Breast epithelium (tissue), 4 donors: ENCODE measurements around the gene CSRP2. TPM values are rescaled to one million over a fixed set of nuclear protein-coding genes. Genes with fewer than 3 reads are reported as not detected.

Experiments used
- DNase-seq, 2 donors: peaks; one replicate each; pipeline ENCODE4 v3.0.0-alpha.2; 2019; ENCODE audit warnings: low spot score in 2 of 2
- H3K27ac ChIP-seq, 2 donors: fragments of 200-600 bp; sonication (generic) in 1 of 2; one replicate each; pipeline ENCODE4 v1.5.1; 2016 to 2019; ENCODE audit warnings: mild to moderate bottlenecking in 1 of 2
- H3K27me3 ChIP-seq, 2 donors: fragments of 200-600 bp; sonication (generic) in 1 of 2; one replicate each; pipeline versions ENCODE4 v1.5.1 to v1.6.0; 2017 to 2019; ENCODE audit warnings: control low read depth in 1 of 2, mild to moderate bottlenecking in 1 of 2
- H3K36me3 ChIP-seq: fragments of 200-600 bp; one replicate; pipeline ENCODE4 v1.5.1; 2019
- H3K4me1 ChIP-seq, 2 donors: fragments of 200-600 bp; sonication (generic); one replicate each; pipeline ENCODE4 v1.5.1; 2016 to 2019; ENCODE audit warnings: control low read depth in 1 of 2
- H3K4me3 ChIP-seq, 3 donors: fragments of 200-600 bp; sonication (generic); 1 replicate in 2 of 3; 2 replicates in 1 of 3; pipeline ENCODE4 v1.5.1; 2016 to 2019; ENCODE audit warnings: mild to moderate bottlenecking in 3 of 3, moderate library complexity in 2 of 3
- H3K9me3 ChIP-seq, 2 donors: fragments of 200-600 bp; sonication (generic) in 1 of 2; one replicate each; pipeline ENCODE4 v1.5.1; 2016 to 2019; ENCODE audit warnings: control low read depth in 1 of 2
- POLR2A ChIP-seq: fragments of 450-650 bp; IDR thresholded peaks from one replicate; pipeline ENCODE4 v1.6.1; 2016; ENCODE audit warnings: antibody characterized with exemption, mild to moderate bottlenecking, moderate library complexity
- POLR2AphosphoS5 ChIP-seq, 3 donors: sonication (generic); formaldehyde crosslinking; IDR thresholded peaks; one replicate each; pipeline ENCODE4 v1.6.1; 2017; ENCODE audit warnings: antibody characterized with exemption in 3 of 3
- intact Hi-C: fragments of 100-400 bp; cut with DNase I; formaldehyde crosslinking; loops from one replicate; pipeline ENCODE4 v1.15.1; 2023; ENCODE audit warnings: low total_unique reads
- total RNA-seq, 3 donors: library from RNA; depleted of rRNA; stranded (reverse); fragments of >200 nt; gene quantifications; one replicate each; pipeline ENCODE4 v1.1.0, GENCODE V29; 2016
- TF ChIP-seq, protein P1 (sequence below), 3 donors: fragments of 450-650 bp; IDR thresholded peaks; one replicate each; pipeline ENCODE4 v1.5.1; 2016 to 2017; ENCODE audit warnings: antibody characterized with exemption in 3 of 3, mild to moderate bottlenecking in 3 of 3, moderate library complexity in 3 of 3

CSRP2 gene
- total RNA-seq, 3 donors from 2014 or later = 23.3 to 89.5 (median 38.3) TPM

DNA sequence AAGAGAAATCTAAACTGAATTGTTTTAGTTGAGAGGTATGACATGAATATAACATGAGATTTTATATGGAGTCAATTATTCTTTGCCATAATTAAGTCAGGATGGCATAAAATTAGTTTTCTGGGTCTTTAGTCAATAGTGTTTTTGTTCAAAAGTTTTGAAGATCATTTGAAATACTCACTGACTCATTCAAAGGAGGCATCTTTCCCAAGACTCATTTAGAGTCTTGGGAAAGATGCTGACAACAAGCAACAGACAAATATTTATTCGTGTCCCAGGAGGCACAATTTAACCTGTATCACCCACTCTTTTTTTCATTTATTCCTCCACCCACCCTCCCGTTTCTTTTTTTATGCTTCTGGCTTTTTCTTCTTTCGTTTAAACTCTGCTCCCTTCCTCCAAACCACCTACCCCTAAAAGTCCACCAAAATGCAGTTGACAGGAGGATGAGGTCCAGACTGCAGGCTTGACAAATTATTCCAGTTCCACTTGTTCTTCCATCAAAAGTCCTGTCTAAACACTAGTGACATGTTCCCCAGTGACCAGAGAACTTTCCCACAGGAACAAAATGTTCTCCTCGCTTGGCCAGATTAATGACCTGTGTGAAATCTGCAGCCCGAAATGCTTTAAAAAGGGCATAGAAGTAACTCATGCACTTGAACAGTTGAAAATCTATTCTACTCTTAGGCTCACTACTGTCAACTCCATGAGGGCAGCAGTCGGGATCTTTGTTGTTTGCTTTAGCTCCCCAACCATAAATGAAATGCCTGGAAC is 43.3 kb upstream of the CSRP2 start:
- peak in 1 of 3 donors; percentile 87 for TF ChIP-seq POLR2AphosphoS5 (IDR thresholded peaks at IDR 0.05)
- TF ChIP-seq, protein P1, sequence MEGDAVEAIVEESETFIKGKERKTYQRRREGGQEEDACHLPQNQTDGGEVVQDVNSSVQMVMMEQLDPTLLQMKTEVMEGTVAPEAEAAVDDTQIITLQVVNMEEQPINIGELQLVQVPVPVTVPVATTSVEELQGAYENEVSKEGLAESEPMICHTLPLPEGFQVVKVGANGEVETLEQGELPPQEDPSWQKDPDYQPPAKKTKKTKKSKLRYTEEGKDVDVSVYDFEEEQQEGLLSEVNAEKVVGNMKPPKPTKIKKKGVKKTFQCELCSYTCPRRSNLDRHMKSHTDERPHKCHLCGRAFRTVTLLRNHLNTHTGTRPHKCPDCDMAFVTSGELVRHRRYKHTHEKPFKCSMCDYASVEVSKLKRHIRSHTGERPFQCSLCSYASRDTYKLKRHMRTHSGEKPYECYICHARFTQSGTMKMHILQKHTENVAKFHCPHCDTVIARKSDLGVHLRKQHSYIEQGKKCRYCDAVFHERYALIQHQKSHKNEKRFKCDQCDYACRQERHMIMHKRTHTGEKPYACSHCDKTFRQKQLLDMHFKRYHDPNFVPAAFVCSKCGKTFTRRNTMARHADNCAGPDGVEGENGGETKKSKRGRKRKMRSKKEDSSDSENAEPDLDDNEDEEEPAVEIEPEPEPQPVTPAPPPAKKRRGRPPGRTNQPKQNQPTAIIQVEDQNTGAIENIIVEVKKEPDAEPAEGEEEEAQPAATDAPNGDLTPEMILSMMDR (IDR thresholded peaks at IDR 0.05) = no peak
- no peaks in the 10 kb centered on the region for H3K27me3 ChIP-seq
- intact Hi-C loops = no loop called here
- no peaks in the 10 kb centered on the region for H3K9me3 ChIP-seq
- no peak for DNase-seq
- H3K4me1 ChIP-seq = no peaks in the 10 kb centered on the region
- no peaks in the 10 kb centered on the region for H3K36me3 ChIP-seq
- peak overlapping the region in 1 of 2 donors; percentile 1 for H3K27ac ChIP-seq
- no peak overlapping the region for H3K4me3 ChIP-seq

DNA sequence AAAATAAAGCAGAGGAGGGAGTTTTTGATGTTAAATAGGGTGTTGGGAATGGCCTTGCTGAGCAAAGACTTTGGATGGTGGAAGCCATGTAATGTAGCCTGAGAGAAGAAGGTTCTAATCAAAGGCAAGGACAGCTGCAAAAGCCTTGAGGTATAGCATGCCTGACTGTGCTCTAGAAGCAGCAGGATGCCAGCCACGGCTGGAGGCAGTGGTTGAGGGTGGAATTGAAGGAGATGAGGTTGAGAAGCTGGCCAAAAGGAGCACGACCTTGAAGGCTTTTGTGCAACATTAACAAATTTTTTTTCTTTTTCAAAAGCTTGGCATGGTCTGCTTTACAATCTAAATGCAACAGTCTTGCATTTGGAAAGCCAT is 42.3 kb upstream of the CSRP2 start:
- intact Hi-C loops = no loop called here
- TF ChIP-seq POLR2A (no peak), POLR2AphosphoS5 (IDR thresholded peaks at IDR 0.05) (no peak)
- TF ChIP-seq, protein P1 (IDR thresholded peaks at IDR 0.05) = no peak
- no peak for DNase-seq
- Histone ChIP-seq H3K4me3 (no peak overlapping the region), H3K4me1 (no peaks in the 10 kb centered on the region), H3K36me3 (no peaks in the 10 kb centered on the region), H3K27ac (no peak overlapping the region), H3K27me3 (no peaks in the 10 kb centered on the region), H3K9me3 (no peaks in the 10 kb centered on the region)

- DNase-seq = no peak
- no peaks in the 10 kb centered on the region for H3K9me3 ChIP-seq
- TF ChIP-seq, protein P1 (IDR thresholded peaks at IDR 0.05) = no peak
- TF ChIP-seq POLR2A (no peak), POLR2AphosphoS5 (IDR thresholded peaks at IDR 0.05) (no peak)
- intact Hi-C loops = no loop called here
- no peak overlapping the region for H3K4me3 ChIP-seq
- no peak overlapping the region for H3K27ac ChIP-seq
- no peaks in the 10 kb centered on the region for H3K4me1 ChIP-seq
- no peaks in the 10 kb centered on the region for H3K36me3 ChIP-seq
- no peaks in the 10 kb centered on the region for H3K27me3 ChIP-seq
These were observed 41.6 kb upstream of the CSRP2 start for GRCh38 chr12:76920172-76921099.

- Histone ChIP-seq H3K4me1 (no peaks in the 10 kb centered on the region), H3K36me3 (no peaks in the 10 kb centered on the region), H3K27ac (no peak overlapping the region), H3K4me3 (no peak overlapping the region), H3K27me3 (no peaks in the 10 kb centered on the region), H3K9me3 (no peaks in the 10 kb centered on the region)
- DNase-seq = no peak
- TF ChIP-seq, protein P1 (IDR thresholded peaks at IDR 0.05) = no peak
- TF ChIP-seq POLR2AphosphoS5 (IDR thresholded peaks at IDR 0.05) = no peak
- no peak for TF ChIP-seq POLR2A
- intact Hi-C loops = no loop called here
These were observed 40.8 kb upstream of the CSRP2 start for GRCh38 chr12:76919383-76920171.
